IMR-90 (cell line): ENCODE results near the gene EIF2B1. TPM values are rescaled to one million over a fixed set of nuclear protein-coding genes. Genes with fewer than 3 reads are reported as not detected.

Experiments used
- ATAC-seq: fragments of 200-7000 bp; cut with Tn5 transposase; 2 replicates; pipeline ENCODE4 v1.9.1; 2020; ENCODE audit warnings: low read depth, mild to moderate bottlenecking, moderate library complexity
- BruUV-seq: library from RNA; stranded (reverse); fragments of 400-500 nt; replicated peaks from 2 replicates; lab custom pipeline; 2021; lab: Mats Ljungman, UMichigan
- CTCF ChIA-PET: fragments of 300-600 bp; formaldehyde crosslinking; extraction: SDS; loops from one replicate; lab custom pipeline; 2021; ENCODE audit warnings: antibody characterized with exemption; lab: Yijun Ruan, JAX
- POLR2A ChIA-PET: fragments of 300-600 bp; sonication (Branson Sonifier 250); formaldehyde crosslinking; loops from one replicate; lab custom pipeline; 2022; ENCODE audit warnings: antibody characterized with exemption; ENCODE audit not compliant: unreplicated experiment; lab: Charles Lee
- DNase-seq: peaks from one replicate; pipeline ENCODE4 v3.0.0; 2013
- H2AFZ ChIP-seq: replicated peaks from 2 replicates; pipeline ENCODE3; 2013; ENCODE audit warnings: low read length, mild to moderate bottlenecking; ENCODE audit not compliant: poor library complexity
- H2AK5ac ChIP-seq: 2 replicates; pipeline ENCODE4 v1.6.1; 2013; ENCODE audit warnings: low read depth, low read length, inconsistent platforms
- H2AK9ac ChIP-seq: replicated peaks from 2 replicates; pipeline ENCODE3; 2013; ENCODE audit warnings: mild to moderate bottlenecking, low read depth, low read length, moderate library complexity; ENCODE audit not compliant: poor library complexity
- H2BK120ac ChIP-seq: 2 replicates; pipeline ENCODE4 v1.6.1; 2013; ENCODE audit warnings: low read depth, low read length, inconsistent platforms
- H2BK15ac ChIP-seq: 3 replicates; pipeline ENCODE4 v1.6.1; 2013; ENCODE audit warnings: low read depth, low read length, inconsistent platforms
- H2BK20ac ChIP-seq: 2 replicates; pipeline ENCODE4 v1.6.1; 2013; ENCODE audit warnings: low read depth, mild to moderate bottlenecking, inconsistent platforms, low read length, moderate library complexity
- H2BK5ac ChIP-seq: 2 replicates; pipeline ENCODE4 v1.6.1; 2013; ENCODE audit warnings: mild to moderate bottlenecking, low read depth, low read length, inconsistent platforms; ENCODE audit not compliant: poor library complexity, severe bottlenecking
- H3K14ac ChIP-seq: replicated peaks from 2 replicates; pipeline ENCODE4 v1.6.1; 2013; ENCODE audit warnings: low read depth, low read length, inconsistent platforms
- H3K18ac ChIP-seq: 2 replicates; pipeline ENCODE4 v1.6.1; 2013; ENCODE audit warnings: low read depth, low read length, control low read depth
- H3K23ac ChIP-seq: 2 replicates; pipeline ENCODE4 v1.6.1; 2013; ENCODE audit warnings: low read depth, low read length, inconsistent platforms
- H3K27ac ChIP-seq: 2 replicates; pipeline ENCODE4 v1.5.1; 2013; ENCODE audit warnings: mild to moderate bottlenecking, control low read depth, low read length; ENCODE audit not compliant: insufficient read depth
- H3K27me3 ChIP-seq: 2 replicates; pipeline ENCODE4 v1.6.1; 2013; ENCODE audit warnings: low read length; ENCODE audit not compliant: control insufficient read depth, insufficient read depth
- H3K36me3 ChIP-seq: 2 replicates; pipeline ENCODE4 v1.6.1; 2013; ENCODE audit warnings: low read length, mixed read lengths; ENCODE audit not compliant: control insufficient read depth, insufficient read depth
- H3K4ac ChIP-seq: 2 replicates; pipeline ENCODE4 v1.6.1; 2013; ENCODE audit warnings: low read depth, low read length, inconsistent platforms
- H3K4me1 ChIP-seq: 2 replicates; pipeline ENCODE4 v1.6.1; 2013; ENCODE audit warnings: low read length, mixed read lengths; ENCODE audit not compliant: control insufficient read depth, insufficient read depth
- H3K4me2 ChIP-seq: 2 replicates; pipeline ENCODE4 v1.6.1; 2013; ENCODE audit warnings: low read depth, mild to moderate bottlenecking, control low read depth, low read length, moderate library complexity
- H3K4me3 ChIP-seq: 2 replicates; pipeline ENCODE4 v1.5.1; 2013; ENCODE audit warnings: low read depth, mild to moderate bottlenecking, control low read depth, low read length, moderate library complexity; ENCODE audit not compliant: insufficient read depth
- H3K56ac ChIP-seq: 2 replicates; pipeline ENCODE4 v1.6.1; 2013; ENCODE audit warnings: low read length, inconsistent platforms; ENCODE audit not compliant: insufficient read depth; ENCODE audit errors: extremely low read depth
- H3K79me1 ChIP-seq, 2 experiments: 2 replicates each; pipeline ENCODE4 v1.6.1; 2013; ENCODE audit warnings: low read length in 2 of 2, inconsistent platforms in 1 of 2, low read depth in 1 of 2
- H3K9ac ChIP-seq: 2 replicates; pipeline ENCODE4 v1.6.1; 2013; ENCODE audit warnings: low read depth, low read length, control low read depth
- H3K9me1 ChIP-seq: 2 replicates; pipeline ENCODE4 v1.6.1; 2013; ENCODE audit warnings: low read length, inconsistent platforms; ENCODE audit not compliant: insufficient read depth
- H3K9me3 ChIP-seq: 2 replicates; pipeline ENCODE4 v1.6.1; 2013; ENCODE audit warnings: low read length; ENCODE audit not compliant: control insufficient read depth, insufficient read depth
- H4K20me1 ChIP-seq: 2 replicates; pipeline ENCODE4 v1.6.1; 2013; ENCODE audit warnings: low read length, inconsistent platforms; ENCODE audit not compliant: insufficient read depth
- H4K5ac ChIP-seq: 2 replicates; pipeline ENCODE4 v1.6.1; 2013; ENCODE audit warnings: mild to moderate bottlenecking, low read depth, low read length, control low read depth
- H4K8ac ChIP-seq, 2 experiments: 2 replicates each; pipeline ENCODE4 v1.6.1; 2013; ENCODE audit warnings: low read depth in 2 of 2, low read length in 2 of 2, control low read depth in 1 of 2, inconsistent platforms in 1 of 2
- H4K91ac ChIP-seq: 2 replicates; pipeline ENCODE4 v1.6.1; 2013; ENCODE audit warnings: low read depth, low read length, inconsistent platforms; ENCODE audit not compliant: insufficient read depth
- BHLHE40 ChIP-seq: fragments of 150-350 bp; IDR thresholded peaks from 2 replicates; pipeline ENCODE4 v1.6.1; 2016; ENCODE audit warnings: mild to moderate bottlenecking, low read depth, low read length
- CEBPB ChIP-seq: IDR thresholded peaks from 2 replicates; pipeline ENCODE4 v1.6.1; 2012; ENCODE audit warnings: low read depth, low read length, improper control_type of control experiment
- CHD1 ChIP-seq: IDR thresholded peaks from 2 replicates; pipeline ENCODE4 v1.6.1; 2012; ENCODE audit warnings: low read depth, low read length, improper control_type of control experiment
- FOS ChIP-seq: fragments of 150-350 bp; IDR thresholded peaks from 2 replicates; pipeline ENCODE4 v1.6.1; 2016; ENCODE audit warnings: low read depth, low read length
- MAFK ChIP-seq: IDR thresholded peaks from 2 replicates; pipeline ENCODE4 v1.6.1; 2012; ENCODE audit warnings: low read depth, low read length, improper control_type of control experiment
- MAZ ChIP-seq: IDR thresholded peaks from 2 replicates; pipeline ENCODE4 v1.6.1; 2012; ENCODE audit warnings: low read depth, mild to moderate bottlenecking, low read length, improper control_type of control experiment, moderate library complexity, borderline replicate concordance
- MXI1 ChIP-seq: IDR thresholded peaks from 2 replicates; pipeline ENCODE4 v1.6.1; 2012; ENCODE audit warnings: low read depth, mild to moderate bottlenecking, low read length, moderate library complexity, borderline replicate concordance
- POLR2A ChIP-seq: IDR thresholded peaks from 2 replicates; pipeline ENCODE4 v1.6.1; 2012; ENCODE audit warnings: mild to moderate bottlenecking, low read depth, low read length
- RAD21 ChIP-seq: IDR thresholded peaks from 2 replicates; pipeline ENCODE4 v1.6.1; 2012; ENCODE audit warnings: low read length, improper control_type of control experiment
- RCOR1 ChIP-seq: IDR thresholded peaks from 2 replicates; pipeline ENCODE4 v1.6.1; 2012; ENCODE audit warnings: mild to moderate bottlenecking, low read length, improper control_type of control experiment; ENCODE audit not compliant: insufficient replicate concordance
- RFX5 ChIP-seq: IDR thresholded peaks from 2 replicates; pipeline ENCODE4 v1.8.0; 2012; ENCODE audit warnings: low read depth, mild to moderate bottlenecking, low read length, moderate library complexity
- SMC3 ChIP-seq: fragments of 150-350 bp; IDR thresholded peaks from 2 replicates; pipeline ENCODE4 v1.6.1; 2016; ENCODE audit warnings: low read depth, mild to moderate bottlenecking, antibody characterized with exemption, low read length, moderate library complexity
- WGBS, 2 experiments: methylation state at CpG; one replicate each; pipeline versions ENCODE4 v1.1.5 to v1.1.7; 2013; ENCODE audit warnings: missing lambda C conversion rate in 2 of 2; ENCODE audit not compliant: insufficient read length in 1 of 2; ENCODE audit errors: extremely low coverage in 2 of 2; 5-methylcytosine and 5-hydroxymethylcytosine counted together
- dilution Hi-C: fragments of 300-500 bp; cut with HindIII; formaldehyde crosslinking; loops from one replicate; pipeline ENCODE4 v1.14.3; 2018; ENCODE audit warnings: low sequenced_read_pairs; ENCODE audit not compliant: unreplicated experiment
- in situ Hi-C: fragments of 300-500 bp; cut with MboI; formaldehyde crosslinking; loops from 3 replicates; pipeline ENCODE4 v1.14.3; 2019; ENCODE audit warnings: low sequenced_read_pairs, inconsistent platforms, mixed read lengths
- intact Hi-C: fragments of 100-400 bp; cut with micrococcal nuclease; formaldehyde crosslinking; loops from 2 replicates; pipeline ENCODE4 v1.10.0; 2022
- polyA plus RNA-seq, 3 experiments: library from polyadenylated mRNA; depleted of rRNA; stranded (reverse); fragments of >200 nt; gene quantifications; 2 replicates each; pipeline ENCODE4 v1.2.3, GENCODE V29; 2012; ENCODE audit warnings: low replicate concordance in 1 of 3
- total RNA-seq: library from RNA; depleted of rRNA; stranded (reverse); fragments of >200 nt; gene quantifications from 2 replicates; pipeline ENCODE4 v1.2.3, GENCODE V29; 2012
- TF ChIP-seq, protein P1 (sequence below): conservative IDR thresholded peaks from 2 replicates; pipeline ENCODE4 v1.5.1; 2012; ENCODE audit warnings: mild to moderate bottlenecking, low read depth, low read length, improper control_type of control experiment
- TF ChIP-seq, protein P2 (sequence below): fragments of 150-350 bp; IDR thresholded peaks from 2 replicates; pipeline ENCODE4 v1.6.1; 2017; ENCODE audit warnings: mild to moderate bottlenecking, antibody characterized with exemption, low read length, low read depth

The EIF2B1 gene
- total and polyA plus RNA-seq, 2 of the 4 experiments (the other 2 are of a cell fraction) = 33.9 to 45.9 TPM

DNA sequence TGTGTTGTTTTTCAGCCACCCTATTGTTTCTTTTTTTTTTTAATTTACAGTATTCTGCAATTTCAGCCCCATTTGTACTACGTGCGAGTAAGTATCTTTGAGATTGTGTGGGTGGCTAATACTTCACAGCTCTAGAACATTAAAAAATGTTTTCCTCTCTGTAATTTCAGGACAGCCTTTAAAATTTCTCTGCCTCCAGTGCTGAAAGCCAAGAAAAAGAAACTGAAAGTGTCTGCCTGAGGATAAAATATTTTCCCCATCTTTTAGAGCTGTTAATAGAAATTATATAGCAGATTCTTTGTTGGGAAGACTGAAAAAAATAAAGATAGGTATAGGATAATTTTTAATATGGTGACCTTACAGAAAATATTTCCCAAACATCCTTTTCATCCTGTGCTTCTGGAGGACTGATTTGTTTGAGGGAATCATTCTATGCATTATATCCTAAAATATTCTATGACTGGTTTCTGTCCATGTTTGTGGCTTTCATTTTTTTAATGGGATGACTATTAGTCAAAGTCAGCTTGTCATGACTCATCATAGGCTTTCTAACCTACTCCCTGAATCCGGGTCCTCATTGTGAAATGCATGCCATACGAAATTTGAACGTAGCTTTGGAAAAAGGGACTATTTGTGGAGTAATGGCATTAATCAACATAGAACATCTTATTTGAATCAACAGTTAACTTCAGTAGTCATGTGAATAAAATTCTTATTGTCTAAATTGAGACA is 26.7 kb upstream of the EIF2B1 start (continued):
- TF ChIP-seq, protein P1, sequence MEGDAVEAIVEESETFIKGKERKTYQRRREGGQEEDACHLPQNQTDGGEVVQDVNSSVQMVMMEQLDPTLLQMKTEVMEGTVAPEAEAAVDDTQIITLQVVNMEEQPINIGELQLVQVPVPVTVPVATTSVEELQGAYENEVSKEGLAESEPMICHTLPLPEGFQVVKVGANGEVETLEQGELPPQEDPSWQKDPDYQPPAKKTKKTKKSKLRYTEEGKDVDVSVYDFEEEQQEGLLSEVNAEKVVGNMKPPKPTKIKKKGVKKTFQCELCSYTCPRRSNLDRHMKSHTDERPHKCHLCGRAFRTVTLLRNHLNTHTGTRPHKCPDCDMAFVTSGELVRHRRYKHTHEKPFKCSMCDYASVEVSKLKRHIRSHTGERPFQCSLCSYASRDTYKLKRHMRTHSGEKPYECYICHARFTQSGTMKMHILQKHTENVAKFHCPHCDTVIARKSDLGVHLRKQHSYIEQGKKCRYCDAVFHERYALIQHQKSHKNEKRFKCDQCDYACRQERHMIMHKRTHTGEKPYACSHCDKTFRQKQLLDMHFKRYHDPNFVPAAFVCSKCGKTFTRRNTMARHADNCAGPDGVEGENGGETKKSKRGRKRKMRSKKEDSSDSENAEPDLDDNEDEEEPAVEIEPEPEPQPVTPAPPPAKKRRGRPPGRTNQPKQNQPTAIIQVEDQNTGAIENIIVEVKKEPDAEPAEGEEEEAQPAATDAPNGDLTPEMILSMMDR = no peak

DNA sequence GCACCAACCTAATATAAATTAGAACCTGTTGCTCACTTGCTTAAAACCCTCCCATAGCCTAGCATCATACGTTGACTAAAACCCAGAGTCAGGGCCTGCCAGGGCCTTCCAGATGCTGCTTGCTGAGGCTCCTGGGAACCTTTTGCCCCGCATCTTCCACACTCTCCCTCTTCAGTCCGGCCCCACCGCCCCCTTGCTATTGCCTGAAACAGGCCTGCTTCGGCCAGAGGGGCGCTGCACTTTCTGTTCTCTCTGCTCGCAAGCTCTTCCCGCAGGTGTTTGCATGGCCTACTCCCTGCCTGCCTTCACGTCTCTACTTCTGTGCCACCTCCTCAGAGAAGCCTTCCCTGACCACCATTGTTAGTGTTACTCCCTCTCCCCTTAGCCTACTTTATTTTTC is 23.7 kb upstream of the EIF2B1 start:
- Histone ChIP-seq H3K9me3 (no peaks in the 10 kb centered on the region), H3K36me3 (peaks cover 24% of the 10 kb centered on the region), H3K18ac (no peak overlapping the region), H3K4ac (no peak overlapping the region), H3K56ac (no peak overlapping the region), H2BK20ac (no peak overlapping the region), H3K4me3 (no peak overlapping the region), H3K27me3 (no peaks in the 10 kb centered on the region), H4K5ac (no peak overlapping the region), H3K23ac (no peak overlapping the region), H4K8ac (no peak overlapping the region), H3K27ac (no peak overlapping the region), H3K79me1 (peaks cover 2 to 7% of the 10 kb centered on the region in 2 experiments; a peak in 2 of 4 replicates), H4K20me1 (no peaks in the 10 kb centered on the region; the same call in 1 of the 2 replicates), H2AFZ (no peak overlapping the region), H2BK120ac (no peak overlapping the region), H4K91ac (no peak overlapping the region), H3K4me2 (no peak overlapping the region), H3K4me1 (peaks cover 3% of the 10 kb centered on the region), H3K9me1 (0 out of 2 replicates have a peak, but pooled peaks cover 2% of the 10 kb centered on the region), H2BK15ac (no peak overlapping the region), H2AK5ac (no peak overlapping the region), H2AK9ac (no peak overlapping the region), H3K9ac (no peak overlapping the region), H2BK5ac (no peak overlapping the region), H3K14ac (no peak overlapping the region)
- ChIA-PET POLR2A (no interaction called here), CTCF (no interaction called here)
- intact Hi-C loops (no loop called here), dilution Hi-C loops (no loop called here), in situ Hi-C loops (no loop called here)
- no TSS peak for BruUV-seq
- ATAC-seq (no peak), DNase-seq (no peak)
- 78% methylated on average over 8 of the region's 9 CpGs; no CpG with 5 or more reads in 1 of the 2 experiments for WGBS, 2 experiments
- TF ChIP-seq FOS (no peak), SMC3 (no peak), MXI1 (no peak), RFX5 (no peak), MAFK (no peak), MAZ (no peak), POLR2A (no peak), CHD1 (no peak), CEBPB (no peak), RAD21 (no peak), BHLHE40 (no peak), RCOR1 (no peak)
- TF ChIP-seq, protein P2, sequence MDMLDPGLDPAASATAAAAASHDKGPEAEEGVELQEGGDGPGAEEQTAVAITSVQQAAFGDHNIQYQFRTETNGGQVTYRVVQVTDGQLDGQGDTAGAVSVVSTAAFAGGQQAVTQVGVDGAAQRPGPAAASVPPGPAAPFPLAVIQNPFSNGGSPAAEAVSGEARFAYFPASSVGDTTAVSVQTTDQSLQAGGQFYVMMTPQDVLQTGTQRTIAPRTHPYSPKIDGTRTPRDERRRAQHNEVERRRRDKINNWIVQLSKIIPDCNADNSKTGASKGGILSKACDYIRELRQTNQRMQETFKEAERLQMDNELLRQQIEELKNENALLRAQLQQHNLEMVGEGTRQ = no peak
